ENCODE data around the gene UBXN4. TPM values are rescaled to one million over a fixed set of nuclear protein-coding genes. Genes with fewer than 3 reads are reported as not detected.

The UBXN4 gene
- total and polyA plus RNA-seq, 2 of the 4 experiments (the other 2 are of a cell fraction): 48.1 to 49.1 TPM

DNA sequence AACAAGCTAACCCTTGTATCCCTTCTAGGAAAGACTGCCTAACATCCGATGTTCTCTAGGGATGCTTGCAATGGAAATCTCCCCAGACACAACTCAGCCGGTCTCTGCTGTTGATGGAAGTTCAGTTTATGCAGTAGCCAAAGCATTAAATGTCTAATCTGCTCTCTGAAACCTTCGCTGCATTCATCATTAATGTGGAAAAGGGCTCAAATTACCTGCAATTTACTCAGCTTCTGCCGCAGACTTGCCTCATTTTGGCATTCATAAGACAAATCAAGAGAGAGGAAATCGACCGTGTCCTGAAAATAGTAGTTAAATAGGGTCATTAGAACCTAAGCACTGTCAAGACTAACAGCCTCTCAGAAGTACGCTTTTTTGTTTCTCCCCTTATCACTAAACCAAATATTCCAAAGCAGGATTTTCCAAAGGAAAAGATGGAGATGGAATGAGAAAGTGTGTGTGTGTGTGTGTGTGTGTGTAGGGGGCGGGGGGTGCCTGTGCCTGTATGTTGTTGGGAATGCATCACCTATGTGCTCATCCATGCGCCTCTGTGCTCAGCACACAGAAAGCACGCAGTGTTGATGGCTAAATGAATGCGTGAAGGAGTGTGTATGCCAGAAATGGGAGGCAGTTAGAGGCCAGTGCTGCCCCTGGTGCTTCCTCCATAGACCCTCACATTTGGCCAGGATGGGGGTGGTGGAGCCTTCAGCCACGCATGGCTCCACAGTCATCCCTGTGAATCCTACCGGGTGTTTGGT is 87.9 kb downstream of the UBXN4 start:
- Histone ChIP-seq H2BK15ac (ENCODE audit: low read depth, low read length) (no peak overlapping the region), H4K91ac (ENCODE audit: insufficient read depth, low read depth, low read length) (no peak overlapping the region), H2BK5ac (ENCODE audit: low read depth, low read length, poor library complexity, severe bottlenecking) (no peak overlapping the region), H3K9me3 (ENCODE audit: control insufficient read depth, insufficient read depth, low read length) (no peaks in the 10 kb centered on the region), H3K4ac (ENCODE audit: low read depth, low read length) (no peak overlapping the region), H2BK20ac (ENCODE audit: low read depth, low read length) (no peak overlapping the region), H3K36me3 (ENCODE audit: control insufficient read depth, insufficient read depth, low read length) (no peaks in the 10 kb centered on the region), H2AFZ (replicated peaks; ENCODE audit: low read length, poor library complexity) (no peak overlapping the region), H3K79me1 (ENCODE audit: low read depth in 1 of 2, low read length in 2 of 2) (no peaks in the 10 kb centered on the region), H3K4me1 (ENCODE audit: control insufficient read depth, insufficient read depth, low read length) (no peaks in the 10 kb centered on the region), H2AK5ac (ENCODE audit: low read depth, low read length) (no peak overlapping the region), H3K56ac (ENCODE audit: extremely low read depth, insufficient read depth, low read length) (no peak overlapping the region), H2AK9ac (replicated peaks; ENCODE audit: low read depth, low read length, poor library complexity) (no peak overlapping the region), H4K8ac (ENCODE audit: low read depth in 2 of 2, low read length in 2 of 2) (no peak overlapping the region), H4K5ac (ENCODE audit: low read depth, low read length) (no peak overlapping the region), H3K14ac (replicated peaks; ENCODE audit: low read depth, low read length) (no peak overlapping the region), H3K27me3 (ENCODE audit: control insufficient read depth, insufficient read depth, low read length) (peaks cover 4% of the 10 kb centered on the region; the same call in 1 of the 2 replicates), H3K9me1 (ENCODE audit: insufficient read depth, low read length) (no peaks in the 10 kb centered on the region), H3K23ac (ENCODE audit: low read depth, low read length) (no peak overlapping the region; the same call in 1 of the 2 replicates), H4K20me1 (ENCODE audit: insufficient read depth, low read length) (no peaks in the 10 kb centered on the region), H3K4me3 (ENCODE audit: insufficient read depth, low read depth, low read length) (no peak overlapping the region), H3K27ac (ENCODE audit: insufficient read depth, low read length) (no peak overlapping the region), H2BK120ac (ENCODE audit: low read depth, low read length) (no peak overlapping the region), H3K18ac (ENCODE audit: low read depth, low read length) (no peak overlapping the region), H3K4me2 (ENCODE audit: low read depth, low read length) (no peak overlapping the region), H3K9ac (ENCODE audit: low read depth, low read length) (no peak overlapping the region)
- ChIA-PET POLR2A (ENCODE audit: unreplicated experiment) (no interaction called here), CTCF (interaction anchor here (0.8 kb wide), 1 partner anchor 10 kb away, joined by 4 read pairs; no protein-coding TSS in a partner anchor)
- dilution Hi-C loops (cut with HindIII; ENCODE audit: low sequenced_read_pairs, unreplicated experiment) (no loop called here), intact Hi-C loops (cut with micrococcal nuclease) (no loop called here), in situ Hi-C loops (cut with MboI; ENCODE audit: low sequenced_read_pairs) (no loop called here)
- WGBS, 2 experiments (ENCODE audit: extremely low coverage in 2 of 2, insufficient read length in 1 of 2): no CpG with 5 or more reads among the region's 13 CpGs
- ATAC-seq (ENCODE audit: low read depth) (no peak), DNase-seq (no peak)
- no TSS peak for BruUV-seq (replicated peaks)
- TF ChIP-seq ELK1 (IDR thresholded peaks at IDR 0.05; ENCODE audit: borderline replicate concordance, low read depth, low read length): no peak
- no peak for TF ChIP-seq POLR2A (IDR thresholded peaks at IDR 0.05; ENCODE audit: low read depth, low read length)
- no peak for TF ChIP-seq USF2 (IDR thresholded peaks at IDR 0.05; ENCODE audit: low read depth, low read length)
- no peak for TF ChIP-seq FOS (IDR thresholded peaks at IDR 0.05; ENCODE audit: low read depth, low read length)
- TF ChIP-seq CHD1 (IDR thresholded peaks at IDR 0.05; ENCODE audit: low read depth, low read length): no peak
- TF ChIP-seq NFE2L2 (IDR thresholded peaks at IDR 0.05; ENCODE audit: low read depth, low read length): no peak
- TF ChIP-seq CTCF (conservative IDR thresholded peaks at IDR 0.05; ENCODE audit: low read depth, low read length): no peak
- no peak for TF ChIP-seq RAD21 (IDR thresholded peaks at IDR 0.05; ENCODE audit: low read length)
- no peak for TF ChIP-seq RFX5 (IDR thresholded peaks at IDR 0.05; ENCODE audit: low read depth, low read length)
- TF ChIP-seq CEBPB (IDR thresholded peaks at IDR 0.05; ENCODE audit: low read depth, low read length): no peak
- TF ChIP-seq SMC3 (IDR thresholded peaks at IDR 0.05; ENCODE audit: low read depth, low read length): no peak

Measured in IMR-90 (cell line).